Measurements from ENCODE around the gene FHOD1.

FHOD1 gene

GRCh38 chr16:67216612-67217490 is 30.4 kb downstream of the FHOD1 start:
- Histone ChIP-seq H3K36me3 (ENCODE audit: low read depth) (no peaks in the 10 kb centered on the region), H3K27me3 (ENCODE audit: insufficient read depth, poor library complexity, severe bottlenecking) (no peaks in the 10 kb centered on the region), H3K4me3 (ENCODE audit: severe bottlenecking) (no peak overlapping the region), H3K27ac (ENCODE audit: poor library complexity, severe bottlenecking) (no peak overlapping the region), H3K9me3 (ENCODE audit: severe bottlenecking) (no peaks in the 10 kb centered on the region), H3K4me1 (ENCODE audit: insufficient read depth, poor library complexity, severe bottlenecking) (peaks cover 24% of the 10 kb centered on the region)
- no peak for ATAC-seq (ENCODE audit: low read depth)
- TF ChIP-seq CTCF (IDR thresholded peaks at IDR 0.05; ENCODE audit: poor library complexity, severe bottlenecking), result no peak
- no peak for DNase-seq (ENCODE audit: low spot score)

- H3K4me1 ChIP-seq (ENCODE audit: insufficient read depth, poor library complexity, severe bottlenecking), result peaks cover 25% of the 10 kb centered on the region
- no peaks in the 10 kb centered on the region for H3K9me3 ChIP-seq (ENCODE audit: severe bottlenecking)
- H3K27ac ChIP-seq (ENCODE audit: poor library complexity, severe bottlenecking), result no peak overlapping the region
- DNase-seq (ENCODE audit: low spot score) (no peak), ATAC-seq (ENCODE audit: low read depth) (no peak)
- no peaks in the 10 kb centered on the region for H3K36me3 ChIP-seq (ENCODE audit: low read depth)
- H3K27me3 ChIP-seq (ENCODE audit: insufficient read depth, poor library complexity, severe bottlenecking), result no peaks in the 10 kb centered on the region
- H3K4me3 ChIP-seq (ENCODE audit: severe bottlenecking), result no peak overlapping the region
- no peak for TF ChIP-seq CTCF (IDR thresholded peaks at IDR 0.05; ENCODE audit: poor library complexity, severe bottlenecking)
Measured at GRCh38 chr16:67215706-67216105, 31.6 kb downstream of the FHOD1 start.

- peak; percentile 4 for ATAC-seq (ENCODE audit: low read depth)
- Histone ChIP-seq H3K9me3 (ENCODE audit: severe bottlenecking) (no peaks in the 10 kb centered on the region), H3K4me1 (ENCODE audit: insufficient read depth, poor library complexity, severe bottlenecking) (peaks cover 30% of the 10 kb centered on the region), H3K36me3 (ENCODE audit: low read depth) (no peaks in the 10 kb centered on the region), H3K4me3 (ENCODE audit: severe bottlenecking) (no peak overlapping the region), H3K27ac (ENCODE audit: poor library complexity, severe bottlenecking) (peak overlapping the region; percentile 95), H3K27me3 (ENCODE audit: insufficient read depth, poor library complexity, severe bottlenecking) (no peaks in the 10 kb centered on the region)
- no peak for TF ChIP-seq CTCF (IDR thresholded peaks at IDR 0.05; ENCODE audit: poor library complexity, severe bottlenecking)
- no peak for DNase-seq (ENCODE audit: low spot score)
Measured at GRCh38 chr16:67213197-67214019, 33.9 kb downstream of the FHOD1 start.

- H3K4me3 ChIP-seq (ENCODE audit: severe bottlenecking), result no peak overlapping the region
- no peaks in the 10 kb centered on the region for H3K27me3 ChIP-seq (ENCODE audit: insufficient read depth, poor library complexity, severe bottlenecking)
- no peaks in the 10 kb centered on the region for H3K36me3 ChIP-seq (ENCODE audit: low read depth)
- H3K4me1 ChIP-seq (ENCODE audit: insufficient read depth, poor library complexity, severe bottlenecking), result peaks cover 37% of the 10 kb centered on the region
- H3K9me3 ChIP-seq (ENCODE audit: severe bottlenecking), result no peaks in the 10 kb centered on the region
- TF ChIP-seq CTCF (IDR thresholded peaks at IDR 0.05; ENCODE audit: poor library complexity, severe bottlenecking), result no peak
- H3K27ac ChIP-seq (ENCODE audit: poor library complexity, severe bottlenecking), result peak overlapping the region; percentile 95
- DNase-seq (ENCODE audit: low spot score) (no peak), ATAC-seq (ENCODE audit: low read depth) (peak; percentile 72)
Measured at GRCh38 chr16:67212766-67213165, 34.5 kb downstream of the FHOD1 start.
